Measurements from ENCODE around the gene GCGR.

GCGR gene

DNA sequence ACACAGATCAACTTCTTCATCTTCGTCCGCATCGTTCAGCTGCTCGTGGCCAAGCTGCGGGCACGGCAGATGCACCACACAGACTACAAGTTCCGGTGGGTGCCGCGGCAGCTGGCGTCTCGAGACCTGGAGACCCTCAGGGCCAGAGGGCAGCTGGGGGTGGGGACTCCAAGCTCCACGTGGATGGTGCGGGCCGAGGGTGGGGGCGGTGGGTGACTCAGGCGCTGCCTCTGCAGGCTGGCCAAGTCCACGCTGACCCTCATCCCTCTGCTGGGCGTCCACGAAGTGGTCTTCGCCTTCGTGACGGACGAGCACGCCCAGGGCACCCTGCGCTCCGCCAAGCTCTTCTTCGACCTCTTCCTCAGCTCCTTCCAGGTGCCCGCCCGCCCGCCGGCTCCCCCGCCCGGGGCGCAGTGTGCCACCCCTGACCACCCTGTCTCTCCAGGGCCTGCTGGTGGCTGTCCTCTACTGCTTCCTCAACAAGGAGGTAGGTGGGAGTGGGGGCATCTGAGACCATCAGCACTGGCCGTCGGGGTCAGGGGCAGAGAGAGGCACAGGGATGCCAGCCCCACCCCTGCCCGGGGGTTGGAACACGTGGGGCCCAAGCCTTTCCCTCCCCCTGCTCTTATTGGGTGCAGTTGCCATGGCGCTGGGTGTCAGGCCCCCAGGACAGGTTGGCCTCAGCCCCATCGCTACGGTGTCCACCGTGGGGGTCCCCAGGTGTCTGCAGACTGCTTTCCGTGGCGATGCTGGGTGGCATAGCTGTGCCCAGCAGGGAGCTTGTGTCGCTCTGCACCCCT lies 8.8 kb downstream of the GCGR start:
- no peak for DNase-seq

DNA sequence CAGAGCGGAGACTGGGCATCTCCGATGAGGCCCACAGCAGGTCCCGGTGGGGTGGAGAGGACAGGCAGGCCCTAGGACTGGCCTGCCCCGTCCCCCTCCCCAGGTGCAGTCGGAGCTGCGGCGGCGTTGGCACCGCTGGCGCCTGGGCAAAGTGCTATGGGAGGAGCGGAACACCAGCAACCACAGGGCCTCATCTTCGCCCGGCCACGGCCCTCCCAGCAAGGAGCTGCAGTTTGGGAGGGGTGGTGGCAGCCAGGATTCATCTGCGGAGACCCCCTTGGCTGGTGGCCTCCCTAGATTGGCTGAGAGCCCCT lies 9.4 kb downstream of the GCGR start:
- DNase-seq, result no peak

DNA sequence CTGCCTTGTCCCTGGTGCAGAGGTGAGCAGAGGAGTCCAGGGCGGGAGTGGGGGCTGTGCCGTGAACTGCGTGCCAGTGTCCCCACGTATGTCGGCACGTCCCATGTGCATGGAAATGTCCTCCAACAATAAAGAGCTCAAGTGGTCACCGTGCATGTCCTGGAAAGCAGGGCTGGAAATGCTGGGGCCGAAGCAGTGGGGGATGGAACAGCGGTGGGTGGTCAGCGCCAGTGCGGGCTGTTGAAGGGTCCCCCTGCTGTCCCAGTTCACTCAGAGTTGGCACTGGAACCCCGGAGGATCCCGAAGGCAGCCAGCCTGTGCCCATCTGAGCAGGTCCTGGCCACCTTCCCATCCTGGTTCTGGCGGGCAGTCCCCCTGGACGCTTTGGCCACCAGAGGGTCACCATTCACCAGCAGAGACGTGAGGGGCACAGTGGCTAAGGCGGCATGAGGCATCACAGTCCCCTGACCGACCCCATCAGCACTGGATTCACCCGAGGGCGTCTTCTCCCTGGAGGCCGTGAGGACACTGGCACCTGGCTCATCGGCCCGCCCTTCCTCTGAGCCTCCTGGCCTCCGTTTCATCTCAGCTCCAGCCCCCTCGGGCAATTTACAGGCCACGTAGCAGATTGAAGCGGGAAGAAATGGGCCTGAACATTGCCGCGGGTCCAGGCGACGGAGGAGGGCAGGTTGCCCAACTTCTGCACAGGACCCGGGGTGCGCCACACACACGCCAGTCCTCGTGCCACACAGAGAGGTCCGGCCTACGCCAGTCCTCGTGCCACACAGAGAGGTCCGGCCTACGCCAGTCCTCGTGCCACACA lies 10.1 kb downstream of the GCGR start:
- DNase-seq, result no peak

DNA sequence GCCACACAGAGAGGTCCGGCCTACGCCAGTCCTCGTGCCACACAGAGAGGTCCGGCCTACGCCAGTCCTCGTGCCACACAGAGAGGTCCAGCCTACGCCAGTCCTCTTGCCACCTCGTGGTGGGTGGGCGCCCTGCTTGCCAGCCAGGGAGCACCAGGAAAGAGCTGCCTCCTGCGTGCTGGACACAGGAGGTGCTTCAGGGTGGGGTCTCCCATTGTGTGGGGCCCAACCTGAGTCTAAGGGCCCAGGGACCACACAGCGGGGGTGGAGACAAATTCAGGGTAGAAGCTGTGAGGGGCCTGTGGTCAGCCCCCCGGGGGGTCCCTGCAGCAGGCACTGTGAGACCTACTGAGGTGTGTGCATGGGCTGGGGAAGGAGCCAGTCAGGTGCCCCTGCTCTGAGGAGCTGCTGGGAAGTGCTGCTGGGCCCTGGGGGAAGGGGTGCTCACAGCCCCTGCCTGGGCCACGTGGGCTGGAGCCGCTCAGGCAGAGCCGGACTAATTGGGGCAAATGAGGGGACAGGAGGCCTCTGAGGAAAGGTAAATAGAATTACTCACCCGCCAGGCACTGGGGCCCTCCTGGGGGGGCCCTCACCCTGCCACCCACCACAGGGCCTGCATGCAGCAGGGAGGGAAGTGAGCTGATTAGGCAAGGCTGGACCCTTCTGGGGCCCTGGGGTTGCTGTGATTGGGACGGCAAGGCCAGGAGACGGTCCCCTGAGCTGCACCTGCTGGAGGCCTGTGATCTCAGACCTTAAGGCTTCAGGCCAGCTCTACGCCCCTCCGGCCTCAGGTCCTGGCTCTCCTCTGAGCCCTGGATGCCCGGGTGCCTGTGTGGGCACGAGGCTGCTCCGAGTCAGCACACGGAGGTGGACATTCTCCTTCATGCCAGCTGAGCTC lies 11.0 kb downstream of the GCGR start:
- DNase-seq, result peak in 1 of 2 experiments; percentile 31

DNA sequence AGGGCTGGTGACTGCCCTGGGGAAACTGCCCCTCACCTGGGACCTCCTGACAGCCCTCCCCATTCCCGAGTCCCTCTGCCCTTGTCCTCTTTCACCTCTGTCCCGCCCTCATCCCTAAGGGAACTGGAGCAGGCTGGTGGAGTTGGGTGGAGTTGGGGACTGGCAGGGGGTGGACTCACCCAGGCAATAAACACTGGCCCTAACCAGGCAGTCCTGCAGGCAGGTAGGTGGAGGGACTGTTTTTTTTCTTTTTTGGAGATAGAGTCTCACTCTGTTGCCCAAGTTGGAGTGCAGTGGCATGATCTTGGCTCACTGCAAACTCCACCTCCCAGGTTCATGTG lies 11.7 kb downstream of the GCGR start:
- no peak for DNase-seq

DNA sequence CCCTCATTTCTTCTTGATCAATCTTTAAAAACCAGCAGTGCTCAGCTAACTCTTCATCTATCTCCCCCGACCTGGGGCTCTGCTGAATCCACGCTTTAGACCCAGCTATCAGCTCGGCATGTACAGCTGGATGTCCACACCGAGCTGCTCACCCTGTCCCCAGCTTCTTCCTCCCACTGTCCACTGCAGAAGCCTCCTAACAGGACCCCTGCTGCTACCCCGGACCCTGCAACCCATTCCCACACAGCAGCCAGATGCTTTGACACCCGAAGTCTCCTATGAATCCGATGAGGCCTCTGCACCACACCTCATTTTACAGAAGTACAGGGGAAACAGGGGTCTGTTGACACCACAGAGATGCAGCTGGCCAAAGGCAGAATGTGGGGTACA lies 13.8 kb downstream of the GCGR start:
- DNase-seq, result no peak

DNA sequence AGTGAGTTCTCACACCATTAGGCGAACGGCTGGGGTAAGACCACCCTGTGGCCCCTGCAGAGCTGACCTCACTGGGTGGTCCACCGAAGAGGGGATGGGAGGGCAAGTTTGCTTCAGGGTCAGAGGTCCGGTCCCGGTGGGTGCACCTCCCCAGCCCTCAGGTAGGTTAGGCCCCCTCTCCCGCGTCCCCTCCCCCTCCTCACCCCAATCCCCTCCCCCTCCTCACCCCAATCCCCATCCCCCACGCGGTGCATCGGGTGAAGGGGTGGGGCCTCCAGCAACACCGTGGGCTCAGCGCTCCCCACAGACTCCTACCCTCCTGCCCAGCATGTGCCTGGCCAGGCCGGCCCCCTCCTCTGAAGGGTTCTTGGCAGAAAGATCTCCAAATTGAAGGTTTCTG lies 15.8 kb downstream of the GCGR start:
- no peak for DNase-seq

DNA sequence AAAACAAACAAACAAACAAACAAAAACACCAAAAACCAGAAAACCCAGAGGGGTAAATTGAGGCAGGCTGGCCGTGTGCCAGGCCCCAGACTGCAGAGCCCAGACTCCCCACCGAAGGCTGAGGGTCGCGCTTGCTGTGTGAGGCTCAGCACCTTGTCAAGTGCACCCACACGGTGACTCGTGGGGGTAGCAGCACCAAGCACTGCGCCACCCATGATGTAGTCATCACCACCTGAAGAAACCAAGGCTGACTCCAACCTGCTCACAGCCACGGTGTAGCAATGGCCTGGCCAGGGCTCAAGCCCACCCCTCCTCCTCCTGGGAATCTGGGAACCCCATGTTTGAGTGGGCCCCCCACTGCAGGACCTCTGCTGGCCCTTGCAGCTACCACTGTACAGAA lies 17.2 kb downstream of the GCGR start:
- no peak for DNase-seq

DNA sequence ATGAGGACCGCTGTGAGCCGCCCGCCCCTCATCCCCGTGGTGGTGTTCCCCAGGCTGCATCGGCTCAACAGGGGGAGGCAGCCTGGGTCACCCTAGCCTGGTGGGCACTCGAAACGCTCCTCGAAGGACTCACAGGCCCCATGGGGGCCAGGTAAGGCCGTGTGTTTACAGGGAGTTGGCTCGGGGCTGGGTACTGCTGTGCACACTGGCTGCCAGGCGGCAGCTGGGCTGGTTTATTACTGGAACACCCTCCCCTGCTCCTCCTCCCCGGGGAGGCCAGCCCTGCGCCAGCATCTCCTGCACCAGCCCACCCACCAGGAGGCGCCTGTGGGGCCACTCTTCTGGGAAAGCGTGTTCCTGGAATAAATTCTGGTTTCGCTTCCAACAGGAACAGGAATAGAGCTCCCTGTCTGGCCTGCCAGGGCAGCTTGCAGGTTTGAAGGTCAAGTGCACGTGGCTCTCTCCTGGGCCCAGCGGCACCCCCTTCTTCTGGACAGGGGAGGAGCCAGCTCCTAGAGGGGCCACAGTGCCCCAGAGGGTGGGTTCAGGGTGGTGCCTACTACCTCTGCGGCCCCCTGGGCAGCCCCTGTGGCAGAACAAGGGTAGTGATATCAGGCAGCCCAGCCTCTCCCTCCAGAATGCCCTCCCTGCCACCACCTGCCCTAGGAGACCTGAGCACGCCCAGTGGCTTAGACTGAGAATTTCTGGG lies 17.8 kb downstream of the GCGR start:
- peak; percentile 96 for DNase-seq

DNA sequence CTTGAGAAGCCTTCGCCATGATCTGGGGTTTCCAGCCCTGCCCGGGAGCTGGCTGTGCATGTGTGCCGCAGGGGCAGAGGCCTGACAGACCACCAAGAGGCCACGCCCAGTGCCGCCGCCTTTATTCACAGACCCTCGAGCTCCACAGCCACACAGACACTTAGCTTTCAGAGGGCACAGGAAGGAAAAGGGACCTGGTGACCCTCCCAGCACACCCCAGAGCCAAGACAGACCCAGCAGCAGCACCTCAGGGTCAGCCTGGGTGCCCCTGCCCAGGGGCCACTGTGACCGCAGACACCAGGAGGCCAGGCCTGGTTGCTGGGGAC lies 18.3 kb downstream of the GCGR start:
- DNase-seq, result no peak

DNA sequence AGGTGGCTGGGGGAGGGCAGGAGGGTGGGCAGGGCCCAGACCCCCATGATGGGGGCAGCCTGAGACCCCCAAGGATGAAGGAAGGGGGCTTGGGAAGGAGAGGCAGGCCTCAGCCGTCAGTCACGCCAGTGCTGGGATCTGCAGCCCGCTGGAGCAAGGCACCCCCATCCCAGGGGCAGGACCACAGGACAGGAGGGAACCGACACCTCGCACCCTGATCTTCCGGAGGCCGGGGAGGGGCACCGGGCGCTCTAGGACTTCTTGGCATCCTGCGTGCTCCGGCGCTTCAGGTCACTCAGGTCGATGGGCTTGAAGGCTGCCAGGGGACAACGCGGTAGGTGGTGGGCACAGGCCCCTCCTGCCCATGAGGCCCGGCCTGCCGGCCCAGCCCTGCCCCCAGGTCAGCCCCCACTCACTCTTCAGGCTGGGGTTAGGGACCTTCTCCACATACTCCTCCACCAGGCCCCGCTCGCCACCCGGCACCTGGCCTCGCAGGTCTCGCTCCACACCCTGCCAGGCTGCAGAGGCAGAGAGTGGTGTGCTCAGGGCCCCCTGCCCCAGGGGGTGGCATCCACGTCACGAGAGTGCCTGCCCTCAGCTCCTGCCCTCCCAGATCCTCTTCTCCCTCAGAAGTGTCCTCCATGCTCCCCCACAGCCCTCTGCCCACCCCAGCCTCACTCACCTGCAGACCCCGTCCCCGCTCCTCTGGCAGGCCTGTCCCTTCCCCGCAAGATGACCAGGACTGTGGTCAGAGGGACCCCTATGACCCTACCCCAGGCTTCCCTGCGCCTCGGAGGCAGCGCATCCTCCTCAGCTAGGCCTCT lies 19.3 kb downstream of the GCGR start:
- no peak for DNase-seq

DNA sequence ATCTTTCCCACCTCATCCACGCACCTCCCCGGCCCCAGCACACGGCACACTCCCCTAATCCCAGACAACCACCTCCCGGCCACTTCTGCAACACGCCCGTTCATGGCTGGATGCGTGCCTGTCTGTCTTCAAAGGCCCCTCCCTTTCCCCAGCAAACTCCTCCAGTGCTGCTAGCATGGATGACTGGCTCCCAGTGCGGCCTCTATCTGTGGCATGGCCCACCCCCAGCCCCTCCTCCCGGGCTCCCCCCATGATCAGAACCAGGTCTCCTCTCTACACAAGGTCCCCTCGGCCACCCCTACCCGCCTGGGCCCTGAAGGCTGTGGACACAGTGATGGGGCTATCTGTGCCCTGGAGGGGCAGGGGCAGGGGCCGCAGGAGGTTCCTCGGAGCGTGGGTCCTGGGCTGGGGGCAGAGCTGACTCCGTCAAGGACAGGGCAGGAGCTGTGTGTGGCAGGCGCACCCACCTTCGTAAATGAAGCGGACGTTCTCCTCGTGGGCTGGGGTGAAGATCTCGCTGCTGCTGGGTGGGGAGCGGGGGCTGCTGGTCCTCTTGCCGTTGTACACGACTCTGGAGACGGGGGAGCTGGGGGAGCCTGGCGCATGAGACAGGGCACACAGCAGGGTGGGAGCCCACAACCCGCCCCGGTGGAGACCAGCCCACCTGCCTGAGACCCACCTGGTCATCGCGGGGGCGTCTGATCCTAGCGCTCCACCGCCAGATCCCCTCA lies 20.0 kb downstream of the GCGR start:
- DNase-seq, result no peak

DNA sequence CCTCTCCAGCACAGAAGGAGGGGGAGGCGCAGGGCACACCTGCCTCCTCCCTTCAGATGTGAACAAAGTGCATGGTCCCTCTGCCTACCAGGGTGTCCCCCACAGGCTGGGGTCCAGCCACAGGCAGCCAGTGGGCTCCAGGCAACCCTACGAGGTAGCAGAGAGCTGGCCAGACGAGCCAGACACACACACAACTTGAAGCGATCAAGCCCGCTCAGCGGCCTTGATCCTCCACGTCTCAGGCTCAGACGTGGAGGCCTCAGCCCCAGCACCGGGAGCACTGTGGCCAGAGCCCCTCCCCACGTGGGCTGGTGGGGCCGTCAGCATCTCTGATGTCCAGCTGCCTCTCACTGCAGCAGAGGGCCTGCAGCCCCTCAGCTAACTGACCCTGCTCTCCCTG lies 20.6 kb downstream of the GCGR start:
- DNase-seq, result no peak

DNA sequence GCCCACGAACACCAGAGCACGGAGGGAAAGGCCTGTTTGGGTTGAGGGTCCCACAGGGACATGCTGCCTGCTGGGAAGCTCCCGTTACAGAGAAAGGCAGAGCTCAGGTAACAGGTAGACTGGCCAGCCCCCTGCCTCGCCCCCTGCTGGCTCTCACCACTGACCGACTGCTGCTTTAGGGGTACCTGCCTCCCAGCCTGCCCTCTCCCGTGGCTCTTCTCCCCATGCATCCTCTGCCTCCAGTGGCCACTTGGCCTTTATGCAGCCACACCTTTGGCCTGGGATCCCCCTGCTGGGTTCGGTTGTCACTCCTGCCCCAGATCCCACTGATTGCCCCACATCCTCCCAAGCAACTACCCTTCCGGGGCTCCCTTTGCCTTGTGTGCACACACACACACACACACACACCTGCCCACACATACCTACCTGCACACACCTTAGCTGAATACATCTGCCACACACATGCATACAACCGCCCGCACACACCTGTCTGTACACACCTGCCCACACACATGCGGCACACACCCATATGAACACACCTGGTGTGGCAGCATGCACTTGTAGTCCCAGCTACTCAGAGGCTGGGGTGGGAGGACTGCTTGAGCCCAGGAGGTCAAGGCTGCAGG lies 22.0 kb downstream of the GCGR start:
- DNase-seq, result no peak

DNA sequence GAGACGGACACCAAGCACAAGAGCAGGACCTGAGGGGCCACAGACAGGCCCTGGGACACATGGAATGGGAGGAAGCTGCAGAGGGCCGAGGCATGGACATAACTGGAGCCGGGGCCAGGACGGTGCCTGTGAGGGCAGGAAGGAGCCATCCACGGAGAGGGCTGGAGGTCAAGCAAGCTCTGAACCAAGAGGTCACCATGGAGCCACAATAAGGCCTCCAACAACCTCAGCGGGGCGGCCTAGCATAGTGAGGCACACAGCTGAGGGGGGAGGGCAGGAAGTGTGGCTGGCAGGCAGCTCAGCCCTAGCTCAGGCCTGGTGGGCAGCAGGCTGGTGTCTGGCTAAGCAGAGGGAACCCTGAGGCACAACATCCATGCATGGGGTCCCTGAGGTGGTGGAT lies 24.7 kb downstream of the GCGR start:
- DNase-seq, result no peak

DNA sequence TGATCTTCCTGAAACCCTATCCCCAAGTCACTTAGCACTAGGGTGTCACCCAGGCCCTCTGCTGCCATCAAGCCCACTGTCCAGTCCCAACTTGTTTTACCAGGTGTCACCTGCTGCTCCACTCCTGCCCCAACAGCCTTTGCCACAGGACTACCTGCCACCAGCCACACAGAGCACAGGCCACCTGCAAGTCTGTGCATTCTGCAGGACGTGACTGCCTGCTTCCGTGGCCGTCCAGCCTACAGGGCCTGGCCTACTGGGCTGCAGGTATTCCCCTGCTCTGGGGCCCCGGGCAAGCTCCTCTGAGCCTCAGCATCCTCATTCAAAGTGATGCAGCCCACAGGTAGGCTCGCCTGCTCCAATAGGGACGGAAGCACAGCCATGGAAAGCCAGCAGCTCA lies 25.9 kb downstream of the GCGR start:
- DNase-seq, result no peak

DNA sequence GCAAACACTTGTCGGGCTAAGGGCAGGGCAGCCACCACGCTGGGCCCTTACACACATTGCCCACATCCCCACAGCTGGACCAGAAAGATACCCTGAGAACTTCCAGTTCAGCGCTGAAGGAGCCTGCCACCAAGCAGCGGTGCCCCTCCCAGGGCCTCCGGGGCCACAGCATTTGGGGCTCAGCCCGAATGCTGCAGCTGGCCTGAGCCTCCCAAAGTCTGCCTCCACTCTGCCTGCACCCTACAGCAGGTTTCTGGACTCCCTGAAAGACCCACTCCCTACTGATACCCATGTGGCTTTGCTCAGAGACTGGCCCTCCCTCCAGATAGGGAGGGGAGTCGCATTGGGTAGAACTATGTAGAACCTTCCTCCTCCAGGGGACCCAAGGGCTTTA lies 27.6 kb downstream of the GCGR start:
- DNase-seq, result no peak

DNA sequence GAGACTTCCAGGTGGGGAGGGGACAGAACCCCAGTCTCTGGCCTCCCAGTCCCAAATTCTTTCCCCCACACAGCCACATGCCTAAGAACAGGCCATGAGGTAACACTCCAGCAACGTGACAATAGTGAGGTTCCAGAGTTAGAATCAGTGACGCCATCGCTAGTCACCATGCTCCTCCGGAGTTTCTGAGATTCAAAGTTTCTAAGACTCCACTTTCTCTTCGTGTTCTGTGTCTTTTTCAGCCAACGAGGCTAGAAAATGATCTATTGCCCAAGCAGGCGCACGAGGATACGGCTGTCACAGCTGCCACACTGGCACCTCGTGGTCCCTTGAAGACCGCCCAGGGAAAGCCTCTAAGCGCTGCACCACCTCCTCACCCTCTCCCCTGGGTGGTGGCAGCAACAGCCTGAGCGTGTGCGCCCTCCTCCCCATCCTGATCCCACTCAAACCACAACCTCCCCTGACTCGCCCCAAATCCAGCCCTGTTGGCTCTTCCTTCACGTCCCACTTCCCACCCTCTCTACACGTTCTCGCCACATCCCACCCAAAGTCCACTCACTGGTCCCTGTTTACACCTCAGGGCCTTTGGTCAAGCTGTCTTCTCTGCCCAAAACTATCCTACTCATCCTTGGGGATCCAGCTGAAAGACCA lies 28.1 kb downstream of the GCGR start:
- peak in 1 of 2 experiments; percentile 59 for DNase-seq

DNA sequence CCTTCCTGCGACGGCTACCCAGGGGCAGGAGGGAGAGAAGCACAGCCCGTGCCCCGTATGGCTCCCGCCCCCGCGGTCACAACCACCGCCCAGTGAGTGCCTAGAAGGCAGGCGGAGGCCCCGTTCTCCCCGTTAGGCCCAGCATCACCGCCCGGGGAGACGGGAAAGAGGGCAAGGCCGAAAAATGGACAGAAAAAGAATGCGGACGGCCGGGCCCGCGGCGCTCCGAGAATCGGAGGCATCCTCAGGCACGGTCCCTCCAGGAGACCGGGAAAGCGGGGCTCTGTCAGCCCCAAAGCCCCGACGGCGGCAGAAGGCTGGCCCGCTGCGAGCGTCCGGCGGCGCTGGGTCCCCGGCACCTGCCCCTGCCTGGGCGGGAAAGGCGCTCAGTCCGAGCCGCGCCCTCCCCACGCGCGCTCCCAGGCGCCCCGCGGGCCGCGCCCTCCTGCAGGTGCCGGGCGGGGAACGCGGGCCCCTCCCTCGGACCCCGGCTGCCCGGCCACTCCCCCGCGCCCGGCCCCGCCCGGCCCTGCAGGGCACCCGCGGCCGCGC lies 28.7 kb downstream of the GCGR start:
- DNase-seq, result peak in 1 of 2 experiments; percentile 64
